NCI-H2196 (cell line): ENCODE results near the gene TEKT3.

Experiments used
- DNase-seq: peaks from one replicate; lab custom pipeline; 2025; ENCODE audit not compliant: unreplicated experiment; lab: John Stamatoyannopoulos, UW

The TEKT3 gene

GRCh38 chr17:15341385-15341849, at the start of gene TEKT3:
TSS of gene TEKT3 (minus strand) at chr17:15341597. CDS start at chr17:15331585, 10,012 bp downstream.
- peak; percentile 56 for DNase-seq

- no peak for DNase-seq
These were observed 47.1 kb upstream of the TEKT3 start for GRCh38 chr17:15388356-15389041.

DNA sequence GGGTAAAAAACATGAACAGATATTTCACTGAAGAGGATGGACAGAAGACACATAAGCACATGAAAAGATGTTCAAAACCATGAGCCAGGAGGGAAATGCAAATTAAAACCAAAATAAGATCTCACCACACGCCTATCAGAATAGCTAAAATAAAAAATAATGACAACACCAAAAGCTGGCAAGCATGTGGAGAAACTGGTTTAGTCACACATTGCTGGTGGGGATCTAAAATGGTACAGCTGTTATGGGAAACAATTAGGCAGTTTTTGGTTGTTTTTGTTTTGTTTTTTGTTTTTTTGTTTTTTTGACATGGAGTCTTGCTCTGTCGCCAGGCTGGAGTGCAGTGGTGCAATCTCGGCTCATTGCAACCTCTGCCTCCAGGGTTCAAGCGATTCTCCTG, 44.7 kb upstream of the TEKT3 start:
- no peak for DNase-seq

- DNase-seq: no peak
These were observed 43.9 kb upstream of the TEKT3 start for GRCh38 chr17:15385305-15385704.

- no peak for DNase-seq
These were observed 42.9 kb upstream of the TEKT3 start for GRCh38 chr17:15384142-15384787.

DNA sequence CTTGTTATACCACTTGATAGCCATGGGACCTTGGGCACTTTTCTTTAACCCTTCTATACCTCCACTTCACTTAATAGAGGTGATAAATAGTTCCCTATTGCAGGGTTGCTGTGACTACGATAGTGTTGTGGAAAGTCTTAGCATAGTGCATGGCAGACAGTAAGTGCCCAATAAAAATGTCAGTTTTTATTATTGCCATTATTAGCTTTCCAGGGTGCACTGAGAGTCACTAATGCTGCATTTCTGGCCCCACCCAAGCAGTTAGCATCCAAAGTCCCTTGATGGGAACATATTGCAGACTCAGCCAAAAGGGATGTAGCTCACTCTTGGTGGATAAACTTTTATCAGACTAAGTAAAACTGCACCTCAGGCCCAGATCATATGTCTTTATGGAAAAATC, 41.5 kb upstream of the TEKT3 start:
- no peak for DNase-seq

DNA sequence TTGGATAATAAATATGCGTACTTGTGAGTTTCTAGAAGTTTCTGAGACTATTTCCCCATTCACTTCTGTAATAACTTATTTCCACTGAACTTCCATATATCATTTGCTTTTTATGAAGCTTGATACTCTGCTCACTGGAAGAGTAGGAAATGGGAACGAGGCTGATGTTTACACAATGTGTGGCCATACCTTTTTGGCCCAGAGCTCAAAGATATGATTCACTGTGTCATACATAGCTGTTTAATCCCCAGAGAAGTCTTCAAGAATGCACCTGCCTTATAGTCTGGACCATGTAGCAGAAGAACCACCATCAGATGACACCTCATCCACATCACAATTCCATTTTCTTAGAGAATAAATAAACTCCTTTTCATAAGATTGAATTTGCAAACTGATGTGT, 40.3 kb upstream of the TEKT3 start:
- no peak for DNase-seq

GRCh38 chr17:15380446-15380845, 39.0 kb upstream of the TEKT3 start:
- DNase-seq: no peak

DNA sequence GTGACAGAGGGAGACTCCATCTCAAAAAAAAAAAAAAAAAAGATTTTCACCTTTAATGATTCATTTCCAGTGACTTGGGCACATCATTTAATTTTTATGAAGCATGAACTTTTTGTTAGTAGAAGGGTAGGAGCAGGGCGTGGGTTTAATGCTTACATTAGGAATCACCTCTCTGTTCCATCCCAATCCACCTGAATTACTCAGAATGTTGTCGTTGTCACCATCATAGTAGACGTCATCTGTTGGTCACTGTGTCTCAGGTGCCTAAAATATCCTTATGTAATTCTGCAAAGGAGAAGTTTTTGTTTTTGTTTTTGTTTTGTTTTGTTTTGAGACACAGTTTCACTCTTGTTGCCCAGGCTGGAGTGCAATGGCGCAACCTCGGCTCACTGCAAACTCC, 38.3 kb upstream of the TEKT3 start:
- no peak for DNase-seq

DNA sequence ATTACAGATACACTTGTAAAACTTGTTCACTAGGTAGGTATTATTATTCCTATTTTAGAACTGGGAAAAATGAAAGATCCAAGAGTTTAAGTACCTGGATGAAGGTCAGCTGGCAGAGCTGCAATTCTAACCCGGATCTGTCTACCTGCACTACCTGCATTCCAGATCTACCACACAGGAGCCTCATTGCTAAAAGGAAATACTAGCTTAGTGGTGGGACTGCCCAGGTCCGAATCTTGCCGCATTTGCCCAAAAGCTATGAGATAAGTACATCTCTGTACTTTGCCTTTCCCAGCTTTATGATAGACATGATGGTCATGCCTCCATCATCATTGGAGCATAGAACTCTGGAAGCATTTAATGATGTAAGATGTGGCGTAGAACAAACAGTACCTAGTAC, 36.8 kb upstream of the TEKT3 start:
- no peak for DNase-seq

GRCh38 chr17:15377616-15378015, 36.2 kb upstream of the TEKT3 start:
- no peak for DNase-seq

DNA sequence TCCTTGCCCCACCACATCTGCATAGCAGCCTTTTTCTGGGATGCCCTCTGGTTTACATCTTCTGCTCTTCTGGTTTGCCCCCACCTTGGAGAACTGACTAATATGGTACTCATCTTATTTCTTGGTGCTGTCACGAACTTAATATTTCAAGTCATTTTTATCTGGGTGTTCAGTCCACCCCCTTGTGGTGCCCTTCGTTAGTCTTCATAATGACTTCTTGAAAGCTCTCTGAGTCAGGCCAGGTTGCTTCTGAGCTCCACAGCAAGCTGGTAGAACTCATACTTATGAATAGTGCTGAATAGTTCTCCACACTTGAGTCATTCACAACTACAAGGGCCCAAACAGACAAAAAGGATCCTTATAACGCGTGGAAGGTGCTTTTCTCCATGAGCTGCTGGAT, 35.8 kb upstream of the TEKT3 start:
- no peak for DNase-seq

GRCh38 chr17:15371376-15372130, 30.2 kb upstream of the TEKT3 start:
- no peak for DNase-seq

- no peak for DNase-seq
These were observed 27.2 kb upstream of the TEKT3 start for GRCh38 chr17:15368600-15368999.

GRCh38 chr17:15366026-15366425, 24.6 kb upstream of the TEKT3 start:
- DNase-seq: no peak

DNA sequence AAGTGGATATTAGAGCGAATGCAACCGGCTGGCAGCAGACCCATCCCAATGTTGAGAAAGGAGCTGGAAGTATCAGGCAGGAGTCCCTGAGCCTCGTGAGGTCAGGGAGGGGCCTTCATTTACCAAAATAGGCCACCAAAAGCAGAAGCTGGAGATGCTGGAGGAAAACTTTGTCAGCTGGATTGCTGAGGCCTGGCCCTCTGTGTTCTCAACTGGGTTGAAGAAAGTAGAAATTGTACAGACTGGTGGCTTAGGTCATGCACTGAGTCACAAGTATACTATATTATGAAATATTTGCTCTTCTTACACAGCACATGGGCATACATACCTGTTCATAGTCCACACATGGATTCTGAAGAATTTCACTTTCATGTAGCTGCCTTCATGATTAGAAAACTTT, 23.2 kb upstream of the TEKT3 start:
- no peak for DNase-seq

GRCh38 chr17:15363702-15364101, 22.3 kb upstream of the TEKT3 start:
- DNase-seq: no peak

DNA sequence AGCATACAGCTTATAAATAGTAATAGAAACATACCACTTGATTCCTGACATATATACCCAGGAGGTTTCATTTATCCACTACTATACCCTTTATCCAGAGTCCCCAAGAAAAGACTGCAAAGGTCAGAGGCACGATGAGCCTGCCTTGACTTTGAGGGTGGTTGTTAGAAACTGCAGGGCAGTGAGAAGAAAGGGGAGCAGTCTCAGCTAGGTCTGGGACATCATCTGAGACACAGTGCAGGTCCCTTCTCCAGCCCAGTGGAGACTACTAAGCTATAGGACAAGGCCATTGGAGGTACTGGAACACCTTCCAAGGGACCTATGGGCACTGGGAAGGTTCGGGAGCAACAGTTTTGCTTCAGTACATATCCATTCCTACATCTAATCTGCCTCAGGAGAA, 20.2 kb upstream of the TEKT3 start:
- no peak for DNase-seq

DNA sequence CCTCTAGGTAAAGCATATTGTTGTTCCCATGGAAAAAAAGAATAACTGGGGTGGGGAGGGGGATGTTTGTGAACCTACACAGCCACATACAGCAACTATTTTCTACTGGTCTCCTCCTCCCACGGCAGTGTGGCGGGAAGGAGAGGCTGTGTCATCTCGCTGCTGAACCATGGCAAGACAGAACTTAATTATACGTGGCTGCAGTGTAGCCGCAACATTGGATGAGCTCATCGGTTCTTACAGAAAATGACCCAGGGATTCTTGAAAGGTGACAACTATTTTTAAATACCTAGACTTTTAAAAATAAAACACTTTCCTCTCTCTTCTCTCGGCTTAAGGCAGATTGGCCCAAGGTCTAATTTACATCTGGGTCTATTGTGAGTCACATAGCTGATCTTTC, 19.8 kb upstream of the TEKT3 start:
- no peak for DNase-seq

DNA sequence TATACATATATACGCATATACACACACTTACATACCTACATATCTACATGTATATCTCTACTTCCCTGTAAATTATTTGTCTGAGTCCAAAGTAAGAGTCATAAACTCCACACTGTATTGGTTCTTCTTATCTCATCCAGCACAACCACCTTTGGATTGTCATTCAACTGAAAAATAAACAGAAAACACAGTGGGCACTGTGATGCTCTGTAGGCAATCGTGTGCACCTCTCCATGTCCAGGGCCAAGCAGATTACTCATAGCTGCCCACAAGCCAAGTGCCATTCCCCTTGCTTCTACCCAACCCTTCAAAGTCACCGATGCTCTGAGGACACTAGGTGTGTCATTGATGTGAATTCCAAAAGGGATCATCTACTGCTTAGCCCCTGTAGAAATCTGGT, 12.9 kb upstream of the TEKT3 start:
- no peak for DNase-seq

DNA sequence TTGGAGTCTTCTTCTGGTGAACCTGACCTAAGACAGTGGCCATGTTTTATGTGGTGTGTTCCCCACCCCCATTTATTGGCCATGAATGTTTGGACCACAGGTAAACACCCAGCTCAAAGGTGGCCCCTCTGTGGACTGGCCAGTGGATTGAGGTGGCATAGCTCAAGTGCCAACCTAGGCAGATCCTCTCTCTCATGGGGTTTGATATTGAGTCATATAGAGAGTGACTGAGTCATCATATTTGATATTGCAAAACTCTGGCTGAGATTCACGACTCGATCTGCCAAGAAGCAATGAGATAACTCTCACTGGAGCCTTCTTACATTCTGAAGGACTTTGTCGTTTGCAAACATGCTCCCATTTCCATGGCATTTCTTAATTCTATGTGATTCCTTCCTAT, 10.5 kb upstream of the TEKT3 start:
- DNase-seq: no peak

GRCh38 chr17:15351478-15351840, 10.1 kb upstream of the TEKT3 start:
- DNase-seq: no peak
